ENCODE results near the gene NEO1.

The NEO1 gene, protein sequence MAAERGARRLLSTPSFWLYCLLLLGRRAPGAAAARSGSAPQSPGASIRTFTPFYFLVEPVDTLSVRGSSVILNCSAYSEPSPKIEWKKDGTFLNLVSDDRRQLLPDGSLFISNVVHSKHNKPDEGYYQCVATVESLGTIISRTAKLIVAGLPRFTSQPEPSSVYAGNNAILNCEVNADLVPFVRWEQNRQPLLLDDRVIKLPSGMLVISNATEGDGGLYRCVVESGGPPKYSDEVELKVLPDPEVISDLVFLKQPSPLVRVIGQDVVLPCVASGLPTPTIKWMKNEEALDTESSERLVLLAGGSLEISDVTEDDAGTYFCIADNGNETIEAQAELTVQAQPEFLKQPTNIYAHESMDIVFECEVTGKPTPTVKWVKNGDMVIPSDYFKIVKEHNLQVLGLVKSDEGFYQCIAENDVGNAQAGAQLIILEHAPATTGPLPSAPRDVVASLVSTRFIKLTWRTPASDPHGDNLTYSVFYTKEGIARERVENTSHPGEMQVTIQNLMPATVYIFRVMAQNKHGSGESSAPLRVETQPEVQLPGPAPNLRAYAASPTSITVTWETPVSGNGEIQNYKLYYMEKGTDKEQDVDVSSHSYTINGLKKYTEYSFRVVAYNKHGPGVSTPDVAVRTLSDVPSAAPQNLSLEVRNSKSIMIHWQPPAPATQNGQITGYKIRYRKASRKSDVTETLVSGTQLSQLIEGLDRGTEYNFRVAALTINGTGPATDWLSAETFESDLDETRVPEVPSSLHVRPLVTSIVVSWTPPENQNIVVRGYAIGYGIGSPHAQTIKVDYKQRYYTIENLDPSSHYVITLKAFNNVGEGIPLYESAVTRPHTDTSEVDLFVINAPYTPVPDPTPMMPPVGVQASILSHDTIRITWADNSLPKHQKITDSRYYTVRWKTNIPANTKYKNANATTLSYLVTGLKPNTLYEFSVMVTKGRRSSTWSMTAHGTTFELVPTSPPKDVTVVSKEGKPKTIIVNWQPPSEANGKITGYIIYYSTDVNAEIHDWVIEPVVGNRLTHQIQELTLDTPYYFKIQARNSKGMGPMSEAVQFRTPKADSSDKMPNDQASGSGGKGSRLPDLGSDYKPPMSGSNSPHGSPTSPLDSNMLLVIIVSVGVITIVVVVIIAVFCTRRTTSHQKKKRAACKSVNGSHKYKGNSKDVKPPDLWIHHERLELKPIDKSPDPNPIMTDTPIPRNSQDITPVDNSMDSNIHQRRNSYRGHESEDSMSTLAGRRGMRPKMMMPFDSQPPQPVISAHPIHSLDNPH (N-terminal part only)

DNA sequence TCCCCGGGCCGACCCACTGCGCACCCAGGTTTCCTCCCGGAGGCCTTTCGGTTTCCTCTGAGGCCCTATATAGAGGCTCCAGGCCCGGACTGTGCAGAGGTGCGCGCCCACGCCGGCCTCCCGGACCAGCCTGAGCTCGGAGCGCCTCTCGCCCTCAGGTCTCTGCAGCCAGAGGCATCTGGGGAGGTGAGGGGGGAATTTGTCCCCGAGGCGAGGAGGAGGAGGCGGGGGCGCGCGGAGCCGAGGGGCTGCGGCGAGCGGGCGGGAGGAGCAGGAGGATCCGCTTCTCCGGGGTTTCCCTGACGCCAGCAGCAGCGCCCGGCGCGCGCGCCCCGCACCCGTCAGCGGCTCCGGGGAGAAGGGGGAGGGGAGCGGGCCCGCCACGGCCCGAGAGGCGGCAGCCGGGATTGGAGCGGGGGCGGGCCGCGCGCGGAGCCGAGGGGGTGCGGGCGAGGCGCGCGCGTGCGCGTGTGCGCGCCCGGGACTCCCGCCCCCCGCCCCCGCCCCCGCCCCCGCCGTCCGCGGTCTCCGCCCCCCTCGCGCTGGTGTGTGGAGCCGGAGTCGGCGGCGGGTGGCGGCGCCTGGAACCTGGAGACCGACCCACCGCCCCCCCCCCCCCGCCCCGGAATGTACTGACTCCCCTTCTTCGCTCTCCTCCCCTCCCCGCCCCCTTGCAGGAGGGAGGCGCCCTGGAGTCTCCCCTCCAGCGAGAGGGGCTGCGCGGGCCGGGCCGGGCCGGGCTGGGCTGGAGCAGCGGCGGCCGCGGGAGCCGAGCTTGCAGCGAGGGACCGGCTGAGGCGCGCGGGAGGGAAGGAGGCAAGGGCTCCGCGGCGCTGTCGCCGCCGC is at the start of gene NEO1:
Gene NEO1 (plus strand): TSS at position 657 of the 846 bp plus-strand sequence. CDS start 213 bp downstream, outside the sequence.
- TF ChIP-seq, protein P1, sequence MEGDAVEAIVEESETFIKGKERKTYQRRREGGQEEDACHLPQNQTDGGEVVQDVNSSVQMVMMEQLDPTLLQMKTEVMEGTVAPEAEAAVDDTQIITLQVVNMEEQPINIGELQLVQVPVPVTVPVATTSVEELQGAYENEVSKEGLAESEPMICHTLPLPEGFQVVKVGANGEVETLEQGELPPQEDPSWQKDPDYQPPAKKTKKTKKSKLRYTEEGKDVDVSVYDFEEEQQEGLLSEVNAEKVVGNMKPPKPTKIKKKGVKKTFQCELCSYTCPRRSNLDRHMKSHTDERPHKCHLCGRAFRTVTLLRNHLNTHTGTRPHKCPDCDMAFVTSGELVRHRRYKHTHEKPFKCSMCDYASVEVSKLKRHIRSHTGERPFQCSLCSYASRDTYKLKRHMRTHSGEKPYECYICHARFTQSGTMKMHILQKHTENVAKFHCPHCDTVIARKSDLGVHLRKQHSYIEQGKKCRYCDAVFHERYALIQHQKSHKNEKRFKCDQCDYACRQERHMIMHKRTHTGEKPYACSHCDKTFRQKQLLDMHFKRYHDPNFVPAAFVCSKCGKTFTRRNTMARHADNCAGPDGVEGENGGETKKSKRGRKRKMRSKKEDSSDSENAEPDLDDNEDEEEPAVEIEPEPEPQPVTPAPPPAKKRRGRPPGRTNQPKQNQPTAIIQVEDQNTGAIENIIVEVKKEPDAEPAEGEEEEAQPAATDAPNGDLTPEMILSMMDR (IDR thresholded peaks at IDR 0.05; ENCODE audit: low read length, missing control alignments) = no peak
- peak within 1 kb of the TSS; percentile 69 for H3K4me3 ChIP-seq (replicated peaks; ENCODE audit: low read depth, low read length)
- DNase-seq (ENCODE audit: low read depth) = peak; percentile 70

DNA sequence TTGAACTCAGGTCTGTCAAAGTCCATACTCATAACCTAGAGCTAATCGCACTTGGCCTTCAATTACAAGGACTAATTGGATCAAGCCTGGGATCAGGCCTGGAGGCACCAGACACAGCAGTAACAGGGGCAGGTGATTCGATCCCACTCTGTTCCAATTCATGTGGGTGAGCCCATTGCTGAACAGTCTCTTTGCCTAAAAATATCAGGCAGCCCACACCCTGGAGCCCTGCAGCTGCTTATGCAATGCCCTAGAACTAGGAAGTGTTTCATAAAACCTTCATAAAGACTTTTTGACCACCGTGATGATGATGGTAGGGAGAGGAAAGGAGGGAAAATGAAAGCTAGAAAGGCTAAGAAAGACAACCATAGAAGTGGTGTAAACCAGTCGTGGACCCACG is 47.8 kb upstream of the NEO1 start:
- TF ChIP-seq, protein P1 (IDR thresholded peaks at IDR 0.05; ENCODE audit: low read length, missing control alignments) = no peak
- H3K4me3 ChIP-seq (replicated peaks; ENCODE audit: low read depth, low read length) = no peak overlapping the region
- DNase-seq (ENCODE audit: low read depth) = no peak

DNA sequence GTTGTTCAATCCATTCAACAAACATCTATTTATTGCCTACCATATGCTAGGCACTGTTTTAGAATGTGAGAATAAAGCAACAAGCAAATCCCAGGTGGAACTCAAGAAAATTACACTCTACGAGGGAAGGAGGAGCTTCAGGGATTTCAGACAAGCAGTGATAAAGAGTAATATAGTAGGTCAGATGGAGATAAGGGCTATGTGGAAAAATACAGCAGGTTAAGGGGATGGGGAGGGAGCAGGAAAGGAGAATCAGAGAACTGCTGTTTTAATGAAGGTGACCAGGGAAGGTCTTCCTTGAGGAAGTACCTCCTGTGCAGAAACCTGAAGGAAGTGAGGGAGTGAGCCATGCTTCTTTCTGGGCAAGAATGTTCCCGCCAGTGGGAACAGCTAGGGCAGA is 47.2 kb upstream of the NEO1 start:
- H3K4me3 ChIP-seq (replicated peaks; ENCODE audit: low read depth, low read length) = no peak overlapping the region
- no peak for DNase-seq (ENCODE audit: low read depth)
- TF ChIP-seq, protein P1 (IDR thresholded peaks at IDR 0.05; ENCODE audit: low read length, missing control alignments) = no peak

DNA sequence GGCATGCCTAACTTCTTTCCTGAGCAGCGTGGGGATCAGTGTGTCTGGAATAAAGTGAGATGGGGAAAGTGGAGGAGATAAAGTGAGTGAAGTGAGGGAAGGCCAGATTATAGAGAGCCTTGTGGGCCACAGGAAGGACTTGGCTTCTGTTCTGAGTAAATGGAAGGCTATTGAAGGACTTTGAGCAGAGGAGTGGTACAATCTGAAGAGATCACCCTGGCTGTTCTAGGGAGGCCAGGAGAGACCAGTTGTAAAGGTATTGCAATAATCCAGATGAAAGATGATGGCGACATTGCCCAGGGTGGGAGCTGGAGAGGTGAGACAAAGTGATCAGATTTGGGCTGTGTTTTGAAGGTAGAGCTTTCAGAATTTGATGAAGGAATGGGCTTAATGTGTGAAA is 46.8 kb upstream of the NEO1 start:
- no peak for DNase-seq (ENCODE audit: low read depth)
- TF ChIP-seq, protein P1 (IDR thresholded peaks at IDR 0.05; ENCODE audit: low read length, missing control alignments) = no peak

DNA sequence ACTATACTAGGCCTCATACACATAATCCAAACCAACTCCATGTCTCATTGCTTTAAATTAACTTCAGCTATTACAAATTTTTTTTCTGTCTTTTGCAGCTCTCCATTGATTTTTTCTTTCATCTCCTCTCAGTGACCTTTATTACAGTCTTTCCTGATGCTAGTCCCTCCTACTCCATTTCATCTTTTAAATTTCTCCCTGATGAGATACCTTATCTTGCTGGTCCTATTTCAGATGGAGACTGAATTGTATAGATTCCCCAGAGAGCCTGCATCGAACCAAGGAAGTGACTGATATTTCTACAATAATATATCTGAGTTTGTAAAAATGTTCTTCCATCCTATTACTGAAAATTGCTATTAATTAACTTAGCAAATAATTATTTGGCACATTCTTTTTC is 45.7 kb upstream of the NEO1 start:
- TF ChIP-seq, protein P1 (IDR thresholded peaks at IDR 0.05; ENCODE audit: low read length, missing control alignments) = no peak
- no peak for DNase-seq (ENCODE audit: low read depth)
- no peak overlapping the region for H3K4me3 ChIP-seq (replicated peaks; ENCODE audit: low read depth, low read length)

More for the DNA sequence above, 46.8 kb upstream of the NEO1 start:
- H3K4me3 ChIP-seq (replicated peaks; ENCODE audit: low read depth, low read length) = no peak overlapping the region

Measured in fibroblast of pulmonary artery (primary cell).